ENCODE data around the gene PNKP.

The PNKP gene

GRCh38 chr19:49860336-49861102 is 6.9 kb downstream of the PNKP start:
- no peak for DNase-seq (ENCODE audit: low read depth in 1 of 2, low spot score in 1 of 2)

- no peak for DNase-seq (ENCODE audit: low read depth in 1 of 2, low spot score in 1 of 2)
These were observed 7.6 kb downstream of the PNKP start for GRCh38 chr19:49859682-49860335.

- DNase-seq (ENCODE audit: low read depth in 1 of 2, low spot score in 1 of 2) = no peak
These were observed 9.0 kb downstream of the PNKP start for GRCh38 chr19:49858088-49858985.

- DNase-seq (ENCODE audit: low read depth in 1 of 2, low spot score in 1 of 2) = no peak
These were observed 9.6 kb downstream of the PNKP start for GRCh38 chr19:49857838-49858087.

GRCh38 chr19:49857061-49857837 is 10.1 kb downstream of the PNKP start:
- DNase-seq (ENCODE audit: low read depth in 1 of 2, low spot score in 1 of 2) = no peak

- no peak for DNase-seq (ENCODE audit: low read depth in 1 of 2, low spot score in 1 of 2)
These were observed 10.8 kb downstream of the PNKP start for GRCh38 chr19:49856574-49857021.

GRCh38 chr19:49855676-49856573 is 11.5 kb downstream of the PNKP start:
- no peak for DNase-seq (ENCODE audit: low read depth in 1 of 2, low spot score in 1 of 2)

- DNase-seq (ENCODE audit: low read depth in 1 of 2, low spot score in 1 of 2) = no peak
These were observed 12.1 kb downstream of the PNKP start for GRCh38 chr19:49855277-49855675.

- DNase-seq (ENCODE audit: low read depth in 1 of 2, low spot score in 1 of 2) = no peak
These were observed 12.8 kb downstream of the PNKP start for GRCh38 chr19:49854378-49855263.

GRCh38 chr19:49853852-49854377 is 13.5 kb downstream of the PNKP start:
- DNase-seq (ENCODE audit: low read depth in 1 of 2, low spot score in 1 of 2) = no peak

GRCh38 chr19:49852631-49853126 is 14.7 kb downstream of the PNKP start:
- DNase-seq (ENCODE audit: low read depth in 1 of 2, low spot score in 1 of 2) = no peak

GRCh38 chr19:49851456-49852259 is 15.7 kb downstream of the PNKP start:
- DNase-seq (ENCODE audit: low read depth in 1 of 2, low spot score in 1 of 2) = no peak

GRCh38 chr19:49850487-49851342 is 16.7 kb downstream of the PNKP start, which contains the start of gene PTOV1:
Gene PTOV1 (plus strand): TSS chr19:49851159.
- peak; percentile 82 to 84 for DNase-seq (ENCODE audit: low read depth in 1 of 2, low spot score in 1 of 2)

GRCh38 chr19:49850221-49850486 is 17.2 kb downstream of the PNKP start:
- DNase-seq (ENCODE audit: low read depth in 1 of 2, low spot score in 1 of 2) = no peak

- DNase-seq (ENCODE audit: low read depth in 1 of 2, low spot score in 1 of 2) = no peak
These were observed 17.7 kb downstream of the PNKP start for GRCh38 chr19:49849433-49850220.

GRCh38 chr19:49848938-49849337 is 18.4 kb downstream of the PNKP start:
- no peak for DNase-seq (ENCODE audit: low read depth in 1 of 2, low spot score in 1 of 2)
